ENCODE data around the gene ZFP3. TPM values are rescaled to one million over a fixed set of nuclear protein-coding genes. Genes with fewer than 3 reads are reported as not detected.
"Not testable (repeated sequence)": the region's sequence is repeated elsewhere in the genome, so short reads cannot be mapped to it uniquely, and the experiment has no call there.

Gene ZFP3
- total RNA-seq, 1 experiment from 2014 or later: not detected

- Mint-ChIP-seq H3K4me1 (ENCODE audit: insufficient read depth, unreplicated experiment) (no peaks in the 10 kb centered on the region), H3K27ac (ENCODE audit: low read depth, unreplicated experiment) (no peak overlapping the region), H3K9me3 (ENCODE audit: unreplicated experiment) (no peaks in the 10 kb centered on the region), H3K4me3 (ENCODE audit: unreplicated experiment) (no peak overlapping the region), H3K27me3 (ENCODE audit: insufficient read depth, unreplicated experiment) (no peaks in the 10 kb centered on the region), H3K36me3 (ENCODE audit: insufficient read depth, unreplicated experiment) (no peaks in the 10 kb centered on the region)
- TF ChIP-seq CTCF (IDR thresholded peaks at IDR 0.05; ENCODE audit: unreplicated experiment): no peak
- DNase-seq (ENCODE audit: unreplicated experiment): no peak
- POLR2A ChIA-PET: no interaction called here
- intact Hi-C loops (cut with micrococcal nuclease): no loop called here
- BruUV-seq (replicated peaks): no TSS peak
- CTCF ChIA-PET: no interaction called here
Observed at GRCh38 chr17:5133311-5133710, 55.0 kb downstream of the ZFP3 start.

- intact Hi-C loops (cut with micrococcal nuclease); POLR2A ChIA-PET; H3K4me3 Mint-ChIP-seq (ENCODE audit: unreplicated experiment); H3K36me3 Mint-ChIP-seq (ENCODE audit: insufficient read depth, unreplicated experiment); DNase-seq (ENCODE audit: unreplicated experiment); H3K9me3 Mint-ChIP-seq (ENCODE audit: unreplicated experiment); H3K27me3 Mint-ChIP-seq (ENCODE audit: insufficient read depth, unreplicated experiment); BruUV-seq (replicated peaks); H3K27ac Mint-ChIP-seq (ENCODE audit: low read depth, unreplicated experiment); CTCF ChIA-PET; H3K4me1 Mint-ChIP-seq (ENCODE audit: insufficient read depth, unreplicated experiment): not testable (repeated sequence)
Observed at GRCh38 chr17:5133961-5134360, 55.7 kb downstream of the ZFP3 start.

GRCh38 chr17:5134571-5134970 is 56.3 kb downstream of the ZFP3 start:
- H3K4me3 Mint-ChIP-seq (ENCODE audit: unreplicated experiment); DNase-seq (ENCODE audit: unreplicated experiment); H3K36me3 Mint-ChIP-seq (ENCODE audit: insufficient read depth, unreplicated experiment); H3K27me3 Mint-ChIP-seq (ENCODE audit: insufficient read depth, unreplicated experiment); intact Hi-C loops (cut with micrococcal nuclease); H3K4me1 Mint-ChIP-seq (ENCODE audit: insufficient read depth, unreplicated experiment); BruUV-seq (replicated peaks); CTCF ChIA-PET; H3K27ac Mint-ChIP-seq (ENCODE audit: low read depth, unreplicated experiment); H3K9me3 Mint-ChIP-seq (ENCODE audit: unreplicated experiment); POLR2A ChIA-PET: not testable (repeated sequence)

GRCh38 chr17:5135131-5135712 is 57.0 kb downstream of the ZFP3 start:
- H3K4me1 Mint-ChIP-seq (ENCODE audit: insufficient read depth, unreplicated experiment); H3K9me3 Mint-ChIP-seq (ENCODE audit: unreplicated experiment); H3K27me3 Mint-ChIP-seq (ENCODE audit: insufficient read depth, unreplicated experiment); CTCF ChIA-PET; intact Hi-C loops (cut with micrococcal nuclease); DNase-seq (ENCODE audit: unreplicated experiment); H3K36me3 Mint-ChIP-seq (ENCODE audit: insufficient read depth, unreplicated experiment); H3K4me3 Mint-ChIP-seq (ENCODE audit: unreplicated experiment); BruUV-seq (replicated peaks); POLR2A ChIA-PET; H3K27ac Mint-ChIP-seq (ENCODE audit: low read depth, unreplicated experiment): not testable (repeated sequence)

GRCh38 chr17:5135726-5136579 is 57.7 kb downstream of the ZFP3 start:
- no peaks in the 10 kb centered on the region for H3K9me3 Mint-ChIP-seq (ENCODE audit: unreplicated experiment)
- intact Hi-C loops (cut with micrococcal nuclease): no loop called here
- H3K27ac Mint-ChIP-seq (ENCODE audit: low read depth, unreplicated experiment): no peak overlapping the region
- no peak overlapping the region for H3K4me3 Mint-ChIP-seq (ENCODE audit: unreplicated experiment)
- CTCF ChIA-PET: no interaction called here
- no TSS peak for BruUV-seq (replicated peaks)
- DNase-seq (ENCODE audit: unreplicated experiment): no peak
- POLR2A ChIA-PET: no interaction called here
- no peaks in the 10 kb centered on the region for H3K36me3 Mint-ChIP-seq (ENCODE audit: insufficient read depth, unreplicated experiment)
- H3K4me1 Mint-ChIP-seq (ENCODE audit: insufficient read depth, unreplicated experiment): no peaks in the 10 kb centered on the region
- H3K27me3 Mint-ChIP-seq (ENCODE audit: insufficient read depth, unreplicated experiment): no peaks in the 10 kb centered on the region
- TF ChIP-seq CTCF (IDR thresholded peaks at IDR 0.05; ENCODE audit: unreplicated experiment): no peak

- H3K4me3 Mint-ChIP-seq (ENCODE audit: unreplicated experiment); intact Hi-C loops (cut with micrococcal nuclease); CTCF ChIA-PET; POLR2A ChIA-PET; H3K27me3 Mint-ChIP-seq (ENCODE audit: insufficient read depth, unreplicated experiment); BruUV-seq (replicated peaks); DNase-seq (ENCODE audit: unreplicated experiment); H3K4me1 Mint-ChIP-seq (ENCODE audit: insufficient read depth, unreplicated experiment); H3K36me3 Mint-ChIP-seq (ENCODE audit: insufficient read depth, unreplicated experiment); H3K9me3 Mint-ChIP-seq (ENCODE audit: unreplicated experiment); H3K27ac Mint-ChIP-seq (ENCODE audit: low read depth, unreplicated experiment): not testable (repeated sequence)
Observed at GRCh38 chr17:5136580-5137412, 58.5 kb downstream of the ZFP3 start.

- H3K4me3 Mint-ChIP-seq (ENCODE audit: unreplicated experiment); H3K27ac Mint-ChIP-seq (ENCODE audit: low read depth, unreplicated experiment); CTCF ChIA-PET; H3K4me1 Mint-ChIP-seq (ENCODE audit: insufficient read depth, unreplicated experiment); H3K27me3 Mint-ChIP-seq (ENCODE audit: insufficient read depth, unreplicated experiment); intact Hi-C loops (cut with micrococcal nuclease); BruUV-seq (replicated peaks); H3K9me3 Mint-ChIP-seq (ENCODE audit: unreplicated experiment); H3K36me3 Mint-ChIP-seq (ENCODE audit: insufficient read depth, unreplicated experiment); POLR2A ChIA-PET; DNase-seq (ENCODE audit: unreplicated experiment): not testable (repeated sequence)
Observed at GRCh38 chr17:5137511-5138197, 59.4 kb downstream of the ZFP3 start.

All from MCF 10A (cell line).